Activated CD4-positive, alpha-beta memory T cell treated with anti-CD3 and anti-CD28 coated beads, Interleukin-2, amount 10 ng/mL, durations not matched to agents 7 days and 5 days (primary cell): ENCODE results near the gene DCLK2. TPM values are rescaled to one million over a fixed set of nuclear protein-coding genes. Genes with fewer than 3 reads are reported as not detected.

Source experiments
- CTCF ChIA-PET: fragments of 350-600 bp; sonication (Branson Sonifier 250); formaldehyde crosslinking; loops from one replicate; lab custom pipeline; 2021; ENCODE audit warnings: antibody characterized with exemption, inconsistent platforms; lab: Charles Lee
- POLR2A ChIA-PET: fragments of 350-600 bp; sonication (Branson Sonifier 250); formaldehyde crosslinking; loops from one replicate; lab custom pipeline; 2021; ENCODE audit warnings: antibody characterized with exemption; lab: Charles Lee
- DNase-seq: peaks from one replicate; pipeline ENCODE4 v3.0.0-alpha.2; 2020
- H3K27ac Mint-ChIP-seq: one replicate; pipeline ENCODE4 v1.8.0; 2021; ENCODE audit warnings: mild to moderate bottlenecking, mixed read lengths
- H3K27me3 Mint-ChIP-seq: one replicate; pipeline ENCODE4 v1.8.0; 2021; ENCODE audit warnings: mixed read lengths
- H3K36me3 Mint-ChIP-seq: one replicate; pipeline ENCODE4 v1.8.0; 2021; ENCODE audit warnings: low read depth, mixed read lengths
- H3K4me1 Mint-ChIP-seq: one replicate; pipeline ENCODE4 v1.8.0; 2021; ENCODE audit warnings: mixed read lengths
- H3K4me3 Mint-ChIP-seq: one replicate; pipeline ENCODE4 v1.8.0; 2021; ENCODE audit warnings: mild to moderate bottlenecking, mixed read lengths
- H3K9me3 Mint-ChIP-seq: one replicate; pipeline ENCODE4 v1.8.0; 2021; ENCODE audit warnings: mixed read lengths
- total RNA-seq, 2 experiments: library from RNA; stranded (reverse); gene quantifications; one replicate each; pipeline ENCODE4 v1.2.3, GENCODE V29; 2021

Gene DCLK2
- under 1 TPM; 0.05 to 0.08 TPM for total RNA-seq

DNA sequence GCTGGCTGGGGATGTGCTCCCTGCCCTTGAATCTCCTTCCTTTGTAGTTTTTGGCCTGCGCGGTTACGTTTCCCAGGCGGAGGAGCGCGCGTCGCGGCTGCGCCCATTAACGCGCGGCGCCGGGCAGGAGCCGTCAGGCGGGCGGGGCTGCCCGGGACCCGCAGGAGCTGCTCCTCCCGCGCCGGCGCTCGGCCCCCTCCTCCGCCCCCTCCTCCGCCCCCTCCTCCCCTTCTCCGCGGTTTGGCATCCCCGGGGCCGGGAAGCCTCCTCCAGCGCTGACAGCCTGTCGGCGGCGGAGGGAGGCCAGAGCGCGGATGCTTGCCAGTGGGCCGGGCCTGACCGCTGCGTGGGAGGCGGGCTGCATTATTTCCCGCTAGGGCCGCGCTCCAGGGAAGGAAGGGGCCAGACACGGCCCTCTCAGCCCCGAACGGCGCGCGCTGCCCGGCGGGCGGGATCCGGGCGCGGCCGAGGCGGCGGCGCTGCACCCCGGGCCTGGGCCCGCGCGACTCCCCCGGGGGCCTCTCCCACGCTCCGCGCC lies at the start of gene DCLK2:
DCLK2 (plus strand) TSS at position 405 of the 538 bp plus-strand sequence. CDS start 583 bp downstream, outside the sequence.
- Mint-ChIP-seq H3K4me3 (peak within 1 kb of the TSS; percentile 49), H3K4me1 (peaks cover 9% of the 10 kb centered on the region), H3K27me3 (peaks cover 57% of the 10 kb centered on the region), H3K9me3 (peaks cover 1% of the 10 kb centered on the region), H3K36me3 (no peaks in the 10 kb centered on the region), H3K27ac (no peak within 1 kb of the TSS)
- POLR2A ChIA-PET = no interaction called here
- CTCF ChIA-PET = no interaction called here
- peak; percentile 17 for DNase-seq

DNA sequence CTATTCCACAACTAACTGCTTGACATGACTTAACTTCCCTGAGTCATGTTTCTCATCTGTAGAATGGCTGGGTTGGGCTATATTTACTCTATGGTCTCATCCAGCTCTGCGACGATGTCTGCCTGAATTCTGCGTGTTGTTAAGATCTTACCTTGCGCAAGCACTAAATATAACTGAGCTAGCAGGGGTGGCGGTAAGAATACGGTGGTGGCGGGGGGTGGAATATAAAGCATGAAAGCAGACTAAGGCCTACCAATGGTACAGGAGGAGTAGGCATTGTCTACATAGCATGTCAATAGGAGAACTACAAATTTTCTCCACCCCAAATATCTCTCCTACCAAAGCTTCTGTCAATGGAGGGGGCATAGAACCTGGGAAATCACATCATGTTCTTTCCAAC lies 45.7 kb upstream of the DCLK2 start:
- no peak overlapping the region for H3K27ac Mint-ChIP-seq
- no peaks in the 10 kb centered on the region for H3K36me3 Mint-ChIP-seq
- POLR2A ChIA-PET = no interaction called here
- peaks cover 3% of the 10 kb centered on the region for H3K9me3 Mint-ChIP-seq
- H3K4me1 Mint-ChIP-seq = no peaks in the 10 kb centered on the region
- CTCF ChIA-PET = interaction anchor here (0.5 kb wide), 1 partner anchor 834 kb away, joined by 3 read pairs; no protein-coding TSS in a partner anchor
- peaks cover 8% of the 10 kb centered on the region for H3K27me3 Mint-ChIP-seq
- DNase-seq = no peak
- no peak overlapping the region for H3K4me3 Mint-ChIP-seq

DNA sequence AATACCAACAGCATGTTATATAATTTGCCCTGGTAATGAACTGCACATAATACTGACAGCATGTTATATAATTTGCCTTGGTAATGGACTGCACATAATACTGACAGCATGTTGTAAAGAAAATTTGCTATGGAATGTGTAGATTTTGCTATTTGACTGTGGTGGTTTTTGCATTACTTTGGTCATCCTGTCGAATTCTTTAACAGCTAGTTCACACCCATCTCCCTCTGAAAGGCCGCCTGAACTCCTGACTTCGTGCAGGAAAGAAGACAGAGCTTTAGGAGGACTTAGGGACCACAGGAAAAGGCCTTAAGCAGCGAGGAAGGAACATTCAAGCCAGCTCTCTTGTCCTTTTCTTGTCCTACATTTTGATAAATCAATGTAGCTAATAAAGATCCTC lies 45.2 kb upstream of the DCLK2 start:
- Mint-ChIP-seq H3K36me3 (no peaks in the 10 kb centered on the region), H3K9me3 (no peaks in the 10 kb centered on the region), H3K4me3 (no peak overlapping the region), H3K27ac (no peak overlapping the region), H3K27me3 (peaks cover 8% of the 10 kb centered on the region), H3K4me1 (no peaks in the 10 kb centered on the region)
- no peak for DNase-seq
- ChIA-PET POLR2A (interaction anchor here (0.5 kb wide), 1 partner anchor 1981 kb away, joined by 3 read pairs; no protein-coding TSS in a partner anchor), CTCF (interaction anchor here (0.5 kb wide), 1 partner anchor 834 kb away, joined by 3 read pairs; no protein-coding TSS in a partner anchor)

DNA sequence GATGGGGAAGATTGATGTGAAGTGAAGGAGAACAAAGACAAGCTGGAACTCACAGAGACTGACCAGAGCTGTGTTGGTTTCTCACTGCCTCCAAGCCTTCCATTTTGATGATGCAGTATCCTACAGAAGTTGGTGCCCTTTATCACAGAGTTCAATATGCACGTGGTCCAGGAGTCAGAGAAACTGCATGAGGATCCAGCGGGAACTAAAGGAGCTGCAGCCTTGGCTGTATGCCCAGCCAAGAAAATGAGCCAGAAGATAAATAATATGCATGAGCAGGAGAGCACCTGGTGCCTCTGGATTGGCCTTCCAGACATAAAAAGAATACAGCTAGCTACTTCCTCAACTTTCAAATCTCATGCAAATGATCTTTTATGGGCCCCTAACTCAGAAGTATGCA lies 44.3 kb upstream of the DCLK2 start:
- Mint-ChIP-seq H3K4me3 (no peak overlapping the region), H3K9me3 (no peaks in the 10 kb centered on the region), H3K27ac (no peak overlapping the region), H3K4me1 (no peaks in the 10 kb centered on the region), H3K36me3 (no peaks in the 10 kb centered on the region), H3K27me3 (peaks cover 8% of the 10 kb centered on the region)
- ChIA-PET CTCF (interaction anchor here (1.0 kb wide), 1 partner anchor 53 kb away, joined by 3 read pairs; no protein-coding TSS in a partner anchor), POLR2A (interaction anchor here (0.5 kb wide), 1 partner anchor 1981 kb away, joined by 3 read pairs; no protein-coding TSS in a partner anchor)
- no peak for DNase-seq

DNA sequence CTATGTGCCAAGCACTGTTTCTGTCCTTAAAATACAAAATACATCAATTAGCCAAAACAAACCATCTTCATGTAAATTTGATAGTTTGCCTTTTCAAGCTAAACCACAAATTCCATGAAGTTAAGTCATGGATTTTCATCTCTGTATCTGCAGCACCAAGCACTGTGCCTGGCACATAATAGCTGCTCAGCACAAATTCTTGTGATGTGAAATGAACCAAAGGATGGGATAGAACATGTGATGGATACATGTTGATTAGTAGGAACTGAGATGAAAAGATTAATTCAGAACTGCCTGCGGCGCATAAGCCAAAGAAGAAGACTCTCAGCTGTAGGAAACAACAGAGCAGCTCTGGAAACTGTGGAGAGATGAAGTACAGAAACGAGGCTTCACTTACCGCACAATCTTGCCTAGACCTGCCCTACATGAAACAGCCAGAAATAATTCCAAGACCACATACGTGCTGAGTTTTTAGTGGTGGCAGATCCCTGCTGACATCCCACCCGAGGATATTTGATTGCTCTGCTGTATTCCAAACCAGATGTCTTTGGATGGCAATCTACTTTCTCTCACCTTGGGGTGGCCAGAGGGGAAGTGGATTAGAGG lies 40.9 kb upstream of the DCLK2 start:
- no peaks in the 10 kb centered on the region for H3K36me3 Mint-ChIP-seq
- no peaks in the 10 kb centered on the region for H3K4me1 Mint-ChIP-seq
- DNase-seq = no peak
- POLR2A ChIA-PET = no interaction called here
- no peak overlapping the region for H3K27ac Mint-ChIP-seq
- CTCF ChIA-PET = no interaction called here
- no peak overlapping the region for H3K4me3 Mint-ChIP-seq
- no peaks in the 10 kb centered on the region for H3K9me3 Mint-ChIP-seq
- H3K27me3 Mint-ChIP-seq = peaks cover 11% of the 10 kb centered on the region

DNA sequence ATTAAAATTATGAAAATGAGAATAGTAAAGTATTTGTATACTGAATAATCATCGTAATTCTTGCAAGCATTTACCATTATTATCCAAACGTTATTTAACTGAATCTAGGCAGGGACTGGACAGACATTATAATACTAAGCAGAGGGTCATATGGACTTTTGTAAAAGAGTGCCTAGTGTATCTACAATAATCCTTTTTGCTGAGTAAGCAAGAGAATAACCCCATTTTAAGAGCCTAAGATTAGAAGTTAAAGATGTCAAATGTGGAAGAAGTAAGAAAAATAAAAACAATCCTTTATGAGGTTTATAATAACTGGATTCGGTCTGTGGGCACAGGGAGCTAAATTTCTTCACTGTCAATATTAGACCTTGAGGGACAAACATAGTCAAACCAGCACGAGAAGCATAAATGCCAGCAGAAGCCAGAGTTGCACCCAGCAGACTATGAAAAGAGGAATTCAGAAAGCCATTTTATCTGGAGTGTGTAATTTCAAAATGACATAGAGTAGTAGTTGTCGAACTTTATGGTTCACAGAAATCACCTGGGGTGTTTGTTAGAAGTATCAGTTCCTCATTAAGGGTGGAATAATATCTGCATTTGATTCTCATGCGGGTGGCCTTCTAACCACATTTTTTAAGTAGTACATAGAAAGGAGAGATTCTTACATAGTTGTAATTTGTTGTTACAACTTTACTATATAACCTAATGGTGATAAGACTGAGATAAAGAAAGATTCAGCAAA lies 39.7 kb upstream of the DCLK2 start:
- no peak overlapping the region for H3K4me3 Mint-ChIP-seq
- POLR2A ChIA-PET = no interaction called here
- CTCF ChIA-PET = no interaction called here

DNA sequence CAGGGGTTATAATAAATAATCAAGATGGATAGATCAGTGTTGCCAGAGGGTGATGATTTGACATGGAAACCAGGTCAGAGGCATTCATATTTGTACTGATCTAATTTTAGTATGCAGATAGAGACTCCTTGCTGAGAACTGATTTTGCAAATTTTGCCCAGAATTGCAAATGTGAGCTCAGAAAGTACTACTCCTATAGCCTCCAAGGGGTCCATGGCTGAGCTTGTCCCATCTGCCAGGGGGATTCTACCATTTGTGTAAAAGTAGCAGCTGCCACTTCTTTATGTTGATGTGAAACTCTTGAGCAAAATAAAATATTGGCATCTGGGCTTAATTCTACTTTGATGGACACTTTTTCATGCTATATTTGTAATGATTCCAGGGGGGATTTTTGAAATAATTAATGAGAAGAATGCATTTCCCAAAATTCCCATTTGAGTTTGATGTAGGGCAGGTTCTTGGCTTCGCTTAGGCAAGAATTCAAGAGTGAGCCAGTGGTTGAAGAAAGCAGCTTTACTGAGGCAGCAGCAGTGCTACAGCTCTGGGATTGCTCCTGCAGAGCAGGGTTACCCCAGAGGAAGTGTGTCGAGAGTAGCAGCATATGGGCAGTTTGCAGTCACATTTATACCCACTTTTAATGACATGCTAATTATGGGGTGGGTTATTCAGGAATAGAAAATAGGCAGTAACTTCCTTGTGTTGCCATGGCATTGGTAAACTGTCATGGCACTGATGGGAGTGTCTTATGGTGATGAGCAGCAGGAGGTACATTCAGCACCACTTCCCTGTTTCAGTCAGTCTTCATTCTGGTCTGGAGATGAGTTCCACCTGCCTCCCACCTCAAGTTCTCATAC lies 38.7 kb upstream of the DCLK2 start:
- no peaks in the 10 kb centered on the region for H3K9me3 Mint-ChIP-seq
- DNase-seq = no peak
- H3K27me3 Mint-ChIP-seq = peaks cover 12% of the 10 kb centered on the region
- H3K4me3 Mint-ChIP-seq = no peak overlapping the region
- no peak overlapping the region for H3K27ac Mint-ChIP-seq
- no peaks in the 10 kb centered on the region for H3K36me3 Mint-ChIP-seq
- H3K4me1 Mint-ChIP-seq = no peaks in the 10 kb centered on the region
- CTCF ChIA-PET = no interaction called here
- POLR2A ChIA-PET = no interaction called here

More for the DNA sequence above, 39.7 kb upstream of the DCLK2 start:
- H3K36me3 Mint-ChIP-seq = no peaks in the 10 kb centered on the region
- no peaks in the 10 kb centered on the region for H3K4me1 Mint-ChIP-seq
- H3K9me3 Mint-ChIP-seq = no peaks in the 10 kb centered on the region
- DNase-seq = no peak
- H3K27ac Mint-ChIP-seq = no peak overlapping the region
- H3K27me3 Mint-ChIP-seq = peaks cover 11% of the 10 kb centered on the region

DNA sequence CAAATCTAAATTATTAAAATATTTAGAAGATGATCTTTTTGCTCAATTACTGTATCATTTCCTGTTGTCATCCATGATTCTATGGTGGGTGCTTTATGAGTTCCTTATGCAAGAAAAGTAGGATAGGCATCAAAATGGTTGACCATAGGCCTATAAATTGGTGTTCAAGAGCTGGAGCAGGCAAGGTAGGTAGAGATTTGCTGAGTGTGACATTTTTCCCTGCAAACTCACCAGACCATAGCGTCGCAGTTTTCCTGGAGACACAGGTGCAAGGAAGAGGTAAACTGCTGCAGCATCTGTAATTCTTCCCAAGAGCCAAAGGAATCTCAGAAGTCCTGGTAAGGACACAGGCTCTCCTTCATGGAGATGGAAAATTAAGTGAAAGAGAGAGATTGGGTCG lies 33.7 kb upstream of the DCLK2 start:
- Mint-ChIP-seq H3K9me3 (no peaks in the 10 kb centered on the region), H3K4me1 (no peaks in the 10 kb centered on the region), H3K27me3 (peaks cover 11% of the 10 kb centered on the region), H3K27ac (no peak overlapping the region), H3K36me3 (no peaks in the 10 kb centered on the region), H3K4me3 (no peak overlapping the region)
- no peak for DNase-seq
- CTCF ChIA-PET = no interaction called here
- POLR2A ChIA-PET = no interaction called here

DNA sequence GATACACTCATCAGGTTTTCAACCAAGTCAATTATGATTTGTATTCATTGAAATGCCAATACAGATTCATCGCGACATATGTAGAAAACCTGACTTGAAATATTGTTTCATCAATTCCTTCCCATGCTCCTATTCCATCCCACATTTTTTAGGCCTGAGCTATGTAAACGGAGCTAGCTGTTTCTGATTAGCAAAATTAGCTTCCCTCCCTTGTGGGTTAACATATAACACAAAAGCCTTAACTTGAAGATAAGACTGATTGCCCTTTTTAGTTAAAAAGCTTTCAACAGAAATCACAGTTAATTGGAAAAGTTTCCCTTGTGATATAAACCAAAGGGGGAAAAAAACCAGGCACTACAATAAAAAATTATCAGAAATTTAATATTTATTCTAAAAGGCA lies 32.8 kb upstream of the DCLK2 start:
- ChIA-PET POLR2A (no interaction called here), CTCF (no interaction called here)
- H3K27ac Mint-ChIP-seq = no peak overlapping the region
- peaks cover 9% of the 10 kb centered on the region for H3K27me3 Mint-ChIP-seq
- no peaks in the 10 kb centered on the region for H3K36me3 Mint-ChIP-seq
- no peak for DNase-seq
- H3K4me3 Mint-ChIP-seq = no peak overlapping the region
- no peaks in the 10 kb centered on the region for H3K4me1 Mint-ChIP-seq
- no peaks in the 10 kb centered on the region for H3K9me3 Mint-ChIP-seq

DNA sequence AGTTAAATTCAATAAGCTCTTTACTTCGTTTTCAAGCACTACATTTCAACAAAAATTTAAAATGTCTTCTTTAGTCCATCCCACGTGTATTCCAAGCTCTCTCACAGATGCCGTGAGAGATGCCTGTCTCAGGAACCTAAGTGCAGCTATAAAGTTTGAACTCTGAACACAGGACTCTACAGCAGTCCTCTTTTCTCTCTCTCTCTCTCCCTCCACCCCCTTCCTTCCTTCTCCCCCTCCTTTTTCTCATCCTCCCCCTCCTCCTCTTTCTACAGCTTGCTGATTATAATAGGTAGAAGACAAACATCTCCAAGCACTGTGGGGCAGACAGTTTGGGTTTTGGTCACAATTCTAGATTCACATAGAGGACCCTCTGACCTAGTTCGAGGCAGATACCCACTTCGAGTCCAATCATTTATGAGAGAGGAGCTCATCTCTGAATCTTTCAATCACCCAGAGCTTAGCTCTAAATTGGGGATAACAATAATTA lies 31.5 kb upstream of the DCLK2 start:
- Mint-ChIP-seq H3K27me3 (peaks cover 6% of the 10 kb centered on the region), H3K9me3 (no peaks in the 10 kb centered on the region)

DNA sequence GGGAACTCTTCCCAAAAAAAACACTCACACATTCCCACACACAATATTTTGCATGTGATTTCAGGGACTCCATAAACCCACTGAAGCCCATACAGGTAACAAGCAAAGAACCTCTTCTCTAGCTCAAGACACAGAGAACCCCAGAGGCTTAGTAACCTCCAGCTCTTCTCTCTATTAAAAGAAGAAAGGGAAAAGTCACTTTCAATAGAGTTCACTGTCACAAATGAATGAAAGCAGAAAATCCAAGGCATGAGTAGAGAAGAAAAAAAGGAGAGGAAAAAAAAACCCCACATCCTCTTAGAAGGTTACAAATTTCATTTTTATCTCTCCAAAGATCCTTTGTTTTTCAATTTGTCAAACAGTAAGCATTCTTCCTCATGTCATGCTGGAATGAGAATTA lies 30.7 kb upstream of the DCLK2 start:
- Mint-ChIP-seq H3K27ac (no peak overlapping the region), H3K4me1 (no peaks in the 10 kb centered on the region), H3K36me3 (no peaks in the 10 kb centered on the region), H3K4me3 (no peak overlapping the region), H3K9me3 (no peaks in the 10 kb centered on the region), H3K27me3 (peaks cover 3% of the 10 kb centered on the region)
- CTCF ChIA-PET = no interaction called here
- POLR2A ChIA-PET = no interaction called here
- no peak for DNase-seq

More for the DNA sequence above, 31.5 kb upstream of the DCLK2 start:
- H3K4me3 Mint-ChIP-seq = no peak overlapping the region
- no peaks in the 10 kb centered on the region for H3K4me1 Mint-ChIP-seq
- H3K27ac Mint-ChIP-seq = no peak overlapping the region
- H3K36me3 Mint-ChIP-seq = no peaks in the 10 kb centered on the region
- CTCF ChIA-PET = no interaction called here
- POLR2A ChIA-PET = no interaction called here
- DNase-seq = no peak

DNA sequence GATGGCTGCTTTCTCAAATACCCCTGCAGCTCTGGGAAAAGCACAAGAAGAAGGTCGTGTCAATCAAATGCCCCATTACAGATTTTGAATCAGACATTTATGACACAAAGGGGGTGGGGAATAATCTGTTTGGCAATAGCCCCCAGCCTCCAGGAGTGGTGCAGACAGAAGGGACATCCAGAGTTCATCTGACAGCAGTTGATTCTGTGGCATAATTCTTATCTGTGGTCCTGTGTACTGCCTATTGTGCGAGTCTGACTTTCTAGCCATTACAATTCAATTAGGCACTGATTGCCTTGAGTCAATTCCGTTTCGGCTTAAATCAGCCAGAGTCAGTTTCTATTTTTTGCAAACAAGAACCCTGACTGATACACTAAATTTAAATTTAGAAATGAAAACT lies 28.6 kb upstream of the DCLK2 start:
- ChIA-PET POLR2A (no interaction called here), CTCF (no interaction called here)
- H3K36me3 Mint-ChIP-seq = no peaks in the 10 kb centered on the region
- no peak overlapping the region for H3K4me3 Mint-ChIP-seq
- peaks cover 1% of the 10 kb centered on the region for H3K27me3 Mint-ChIP-seq
- no peak for DNase-seq
- H3K27ac Mint-ChIP-seq = no peak overlapping the region
- H3K9me3 Mint-ChIP-seq = no peaks in the 10 kb centered on the region
- H3K4me1 Mint-ChIP-seq = no peaks in the 10 kb centered on the region

DNA sequence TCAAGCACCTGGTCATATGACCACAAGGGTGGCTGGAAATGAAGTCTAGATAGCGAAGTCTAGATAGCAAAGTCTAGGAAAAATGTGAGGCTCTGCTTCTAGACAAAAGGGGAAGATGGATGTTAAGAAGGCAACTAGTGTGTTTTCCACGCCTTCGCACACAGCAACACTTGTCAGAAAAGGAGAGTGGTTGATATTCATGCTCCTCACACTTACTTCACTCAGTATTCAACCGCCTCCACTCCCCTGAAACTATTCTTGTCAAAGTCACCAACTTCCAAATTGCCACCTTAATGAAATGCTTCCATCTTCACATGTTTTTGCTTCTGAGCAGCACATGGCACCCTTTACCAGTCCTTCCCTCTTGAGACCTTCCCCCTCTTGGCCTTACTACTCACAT lies 27.7 kb upstream of the DCLK2 start:
- H3K27ac Mint-ChIP-seq = no peak overlapping the region
- CTCF ChIA-PET = no interaction called here

More for the DNA sequence above, 27.7 kb upstream of the DCLK2 start:
- Mint-ChIP-seq H3K36me3 (no peaks in the 10 kb centered on the region), H3K4me1 (no peaks in the 10 kb centered on the region), H3K27me3 (peaks cover 1% of the 10 kb centered on the region), H3K4me3 (no peak overlapping the region), H3K9me3 (no peaks in the 10 kb centered on the region)
- POLR2A ChIA-PET = no interaction called here
- DNase-seq = no peak
